Thoracic aorta (tissue), 2 donors: ENCODE data around the gene MSH3. TPM values are rescaled to one million over a fixed set of nuclear protein-coding genes. Genes with fewer than 3 reads are reported as not detected.

Source experiments
- ATAC-seq: fragments of 150-250 bp; one replicate; pipeline ENCODE4 v1.8.0; 2017; ENCODE audit warnings: low read depth; ENCODE audit not compliant: insufficient number of reproducible peaks, low FRiP score
- DNase-seq: peaks from one replicate; pipeline ENCODE4 v3.0.0-alpha.2; 2020; ENCODE audit warnings: low spot score
- H3K27ac ChIP-seq, 2 donors: fragments of 200-600 bp; sonication (generic); 1 replicate in 1 of 2; 2 replicates in 1 of 2; pipeline ENCODE4 v1.5.1; 2016; ENCODE audit warnings: mild to moderate bottlenecking in 2 of 2, moderate library complexity in 2 of 2
- H3K27me3 ChIP-seq: fragments of 200-600 bp; sonication (generic); replicated peaks from 2 replicates; pipeline ENCODE4 v1.6.0; 2016; ENCODE audit warnings: mild to moderate bottlenecking; ENCODE audit not compliant: insufficient read depth
- H3K36me3 ChIP-seq: fragments of 200-600 bp; sonication (generic); one replicate; pipeline ENCODE4 v1.5.1; 2016
- H3K4me1 ChIP-seq, 2 donors: fragments of 200-600 bp; sonication (generic); 1 replicate in 1 of 2; 2 replicates in 1 of 2; pipeline versions ENCODE4 v1.5.1 to v1.6.0; 2016; ENCODE audit warnings: low read depth in 2 of 2, mild to moderate bottlenecking in 1 of 2; ENCODE audit not compliant: control insufficient read depth in 1 of 2
- H3K4me3 ChIP-seq: fragments of 200-600 bp; sonication (generic); 2 replicates; pipeline ENCODE4 v1.5.1; 2016; ENCODE audit warnings: mild to moderate bottlenecking
- H3K9me3 ChIP-seq: fragments of 200-600 bp; sonication (generic); 2 replicates; pipeline ENCODE4 v1.5.1; 2016
- CTCF ChIP-seq: fragments of 200-600 bp; sonication (generic); IDR thresholded peaks from one replicate; pipeline ENCODE4 v1.5.1; 2019; ENCODE audit warnings: antibody characterized with exemption
- total RNA-seq, 2 donors: library from RNA; depleted of rRNA; stranded (reverse); fragments of >200 nt; gene quantifications; one replicate each; pipeline versions ENCODE4 v1.1.0 to v1.2.3, GENCODE V29; 2016

MSH3 gene
- total RNA-seq, 2 donors from 2014 or later: 12.3 to 12.9 TPM

GRCh38 chr5:80744149-80744548 is 89.7 kb downstream of the MSH3 start:
- ATAC-seq: no peak
- DNase-seq: no peak
- Histone ChIP-seq H3K4me3 (no peak overlapping the region), H3K9me3 (no peaks in the 10 kb centered on the region), H3K27ac (no peak overlapping the region), H3K27me3 (no peaks in the 10 kb centered on the region), H3K4me1 (no peaks in the 10 kb centered on the region), H3K36me3 (peaks cover 7% of the 10 kb centered on the region)
- TF ChIP-seq CTCF: no peak

- Histone ChIP-seq H3K4me3 (no peak overlapping the region), H3K27ac (no peak overlapping the region), H3K9me3 (no peaks in the 10 kb centered on the region), H3K4me1 (no peaks in the 10 kb centered on the region), H3K27me3 (no peaks in the 10 kb centered on the region), H3K36me3 (peaks cover 7% of the 10 kb centered on the region)
- ATAC-seq: no peak
- no peak for DNase-seq
- no peak for TF ChIP-seq CTCF
Observed at GRCh38 chr5:80745490-80745889, 91.0 kb downstream of the MSH3 start.

- H3K27me3 ChIP-seq: no peaks in the 10 kb centered on the region
- no peak overlapping the region for H3K4me3 ChIP-seq
- H3K27ac ChIP-seq: no peak overlapping the region
- H3K36me3 ChIP-seq: peaks cover 6% of the 10 kb centered on the region
- DNase-seq: no peak
- no peak for ATAC-seq
- no peaks in the 10 kb centered on the region for H3K9me3 ChIP-seq
- TF ChIP-seq CTCF: no peak
- no peaks in the 10 kb centered on the region for H3K4me1 ChIP-seq
Observed at GRCh38 chr5:80747922-80748321, 93.5 kb downstream of the MSH3 start.

- TF ChIP-seq CTCF: no peak
- ATAC-seq: no peak
- H3K27me3 ChIP-seq: no peaks in the 10 kb centered on the region
Observed at GRCh38 chr5:80752427-80752826, 98.0 kb downstream of the MSH3 start.

GRCh38 chr5:80753712-80754111 is 99.3 kb downstream of the MSH3 start:
- Histone ChIP-seq H3K36me3 (no peaks in the 10 kb centered on the region), H3K27ac (no peak overlapping the region), H3K27me3 (no peaks in the 10 kb centered on the region), H3K4me3 (no peak overlapping the region), H3K4me1 (no peaks in the 10 kb centered on the region), H3K9me3 (no peaks in the 10 kb centered on the region)
- ATAC-seq: no peak
- TF ChIP-seq CTCF: no peak
- DNase-seq: no peak

More at GRCh38 chr5:80752427-80752826, 98.0 kb downstream of the MSH3 start:
- no peak for DNase-seq
- no peaks in the 10 kb centered on the region for H3K36me3 ChIP-seq
- H3K4me1 ChIP-seq: no peaks in the 10 kb centered on the region
- no peak overlapping the region for H3K4me3 ChIP-seq
- H3K27ac ChIP-seq: no peak overlapping the region
- no peaks in the 10 kb centered on the region for H3K9me3 ChIP-seq
